Measurements from ENCODE around the gene CFAP43.

Gene CFAP43

GRCh38 chr10:104223304-104223703, 8.9 kb downstream of the CFAP43 start:
- DNase-seq (ENCODE audit: low read depth) = no peak
- H3K4me3 ChIP-seq (ENCODE audit: low read depth, low read length) = no peak overlapping the region
- TF ChIP-seq CTCF (conservative IDR thresholded peaks at IDR 0.05; ENCODE audit: low read depth, low read length) = no peak

GRCh38 chr10:104220522-104220921, 11.6 kb downstream of the CFAP43 start:
- no peak for DNase-seq (ENCODE audit: low read depth)
- TF ChIP-seq CTCF (conservative IDR thresholded peaks at IDR 0.05; ENCODE audit: low read depth, low read length) = no peak
- no peak overlapping the region for H3K4me3 ChIP-seq (ENCODE audit: low read depth, low read length)

GRCh38 chr10:104218751-104219150, 13.4 kb downstream of the CFAP43 start:
- H3K4me3 ChIP-seq (ENCODE audit: low read depth, low read length) = no peak overlapping the region
- DNase-seq (ENCODE audit: low read depth) = no peak
- TF ChIP-seq CTCF (conservative IDR thresholded peaks at IDR 0.05; ENCODE audit: low read depth, low read length) = no peak

GRCh38 chr10:104216631-104217030, 15.5 kb downstream of the CFAP43 start:
- TF ChIP-seq CTCF (conservative IDR thresholded peaks at IDR 0.05; ENCODE audit: low read depth, low read length) = no peak
- DNase-seq (ENCODE audit: low read depth) = no peak

GRCh38 chr10:104209575-104210198, 22.5 kb downstream of the CFAP43 start:
- peak; percentile 80 for TF ChIP-seq CTCF (conservative IDR thresholded peaks at IDR 0.05; ENCODE audit: low read depth, low read length)
- no peak overlapping the region for H3K4me3 ChIP-seq (ENCODE audit: low read depth, low read length)
- peak; percentile 66 for DNase-seq (ENCODE audit: low read depth)

More at GRCh38 chr10:104216631-104217030, 15.5 kb downstream of the CFAP43 start:
- H3K4me3 ChIP-seq (ENCODE audit: low read depth, low read length) = no peak overlapping the region

GRCh38 chr10:104208730-104209129, 23.4 kb downstream of the CFAP43 start:
- DNase-seq (ENCODE audit: low read depth) = no peak
- no peak for TF ChIP-seq CTCF (conservative IDR thresholded peaks at IDR 0.05; ENCODE audit: low read depth, low read length)
- H3K4me3 ChIP-seq (ENCODE audit: low read depth, low read length) = no peak overlapping the region

GRCh38 chr10:104202231-104202630, 29.9 kb downstream of the CFAP43 start:
- no peak for TF ChIP-seq CTCF (conservative IDR thresholded peaks at IDR 0.05; ENCODE audit: low read depth, low read length)
- no peak overlapping the region for H3K4me3 ChIP-seq (ENCODE audit: low read depth, low read length)

More at GRCh38 chr10:104202231-104202630, 29.9 kb downstream of the CFAP43 start:
- DNase-seq (ENCODE audit: low read depth) = no peak
